GM12875 (cell line): ENCODE data around the gene BMF.
"Not testable (repeated sequence)": the region's sequence is repeated elsewhere in the genome, so short reads cannot be mapped to it uniquely, and the experiment has no call there.

Source experiments
- H3K4me3 ChIP-seq: one replicate; pipeline ENCODE4 v1.5.1; 2011; ENCODE audit warnings: low read depth, low read length, control low read depth
- CTCF ChIP-seq: IDR thresholded peaks from 2 replicates; pipeline ENCODE4 v1.5.1; 2011; ENCODE audit warnings: low read depth, mild to moderate bottlenecking, control low read depth, inconsistent platforms, low read length, moderate library complexity, borderline replicate concordance; ENCODE audit not compliant: insufficient read depth

Gene BMF

DNA sequence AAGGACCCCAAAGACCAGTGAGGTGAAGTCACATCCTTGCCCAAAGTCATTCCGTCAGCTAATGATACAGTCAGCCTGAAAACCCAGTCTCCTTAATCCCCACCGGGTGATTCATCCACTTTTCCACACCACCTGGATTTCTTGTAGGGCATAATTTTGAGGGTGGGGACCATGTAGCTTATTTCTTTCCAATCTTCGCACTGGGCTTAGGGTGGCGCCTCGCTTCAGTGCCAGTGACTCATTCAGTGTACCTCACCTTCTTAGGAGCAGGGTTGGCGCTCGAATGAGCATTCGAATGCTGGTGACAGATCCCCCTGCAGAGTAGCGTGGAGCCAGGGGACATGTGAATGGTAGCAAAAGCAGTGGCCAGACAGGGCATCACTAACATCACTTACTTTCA, 24.0 kb downstream of the BMF start:
- no peak for TF ChIP-seq CTCF
- H3K4me3 ChIP-seq = no peak overlapping the region

DNA sequence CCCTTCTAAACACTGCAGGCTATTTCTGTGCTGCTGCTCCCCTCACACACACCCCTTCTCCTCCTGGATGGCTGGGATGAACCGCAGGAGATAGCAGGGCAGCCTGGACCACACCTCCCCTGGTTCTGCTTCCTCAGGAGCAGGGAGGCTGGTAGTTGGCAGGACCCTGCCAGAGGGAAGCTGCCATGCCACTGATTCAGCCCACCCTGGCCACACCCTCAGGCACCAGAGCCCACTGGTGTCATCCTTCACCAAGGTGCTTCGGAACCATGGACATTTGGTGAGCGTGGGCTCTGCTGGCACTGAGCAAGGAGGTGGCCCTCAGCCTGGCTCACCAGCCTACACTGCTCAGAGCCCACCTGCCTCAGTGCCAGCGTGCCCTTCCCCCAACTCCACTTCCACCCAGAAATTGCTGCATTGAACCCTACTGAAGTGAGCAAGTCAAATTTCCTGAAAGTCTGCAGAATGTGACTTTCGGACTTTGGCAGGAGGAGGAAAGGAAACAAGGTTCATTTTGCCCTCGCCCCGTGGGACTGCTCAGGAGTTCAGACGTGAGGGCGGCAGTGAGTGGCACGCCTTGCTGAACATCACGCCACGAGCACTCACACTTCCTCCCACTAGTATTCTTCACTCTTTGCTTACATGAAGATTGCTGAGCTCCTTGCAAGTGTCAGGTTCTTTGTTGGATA, 26.3 kb downstream of the BMF start:
- H3K4me3 ChIP-seq = no peak overlapping the region
- TF ChIP-seq CTCF = no peak

GRCh38 chr15:40081691-40082194, 26.9 kb downstream of the BMF start:
- TF ChIP-seq CTCF = no peak
- no peak overlapping the region for H3K4me3 ChIP-seq

DNA sequence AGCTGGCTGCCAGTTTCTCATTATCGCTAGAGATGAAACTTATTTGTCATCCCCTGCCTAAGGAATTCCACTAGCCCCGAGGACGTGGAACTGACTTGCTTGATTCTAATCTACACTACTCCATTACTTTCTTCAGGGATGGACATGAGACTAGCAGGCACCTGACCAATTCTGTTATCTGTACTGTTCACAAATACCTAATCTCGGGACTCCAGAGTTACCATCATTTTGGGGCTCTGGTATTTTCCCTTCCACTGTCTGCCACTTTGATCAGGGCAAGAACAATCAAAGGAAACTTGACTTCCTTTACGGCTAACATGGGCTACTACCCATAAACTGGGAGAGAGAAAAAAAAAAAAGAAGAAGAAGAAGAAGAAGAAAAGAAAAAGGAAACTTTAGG, 27.8 kb downstream of the BMF start:
- TF ChIP-seq CTCF = no peak
- H3K4me3 ChIP-seq = no peak overlapping the region

- no peak overlapping the region for H3K4me3 ChIP-seq
- TF ChIP-seq CTCF = no peak
These were observed 28.6 kb downstream of the BMF start for GRCh38 chr15:40080104-40080503.

DNA sequence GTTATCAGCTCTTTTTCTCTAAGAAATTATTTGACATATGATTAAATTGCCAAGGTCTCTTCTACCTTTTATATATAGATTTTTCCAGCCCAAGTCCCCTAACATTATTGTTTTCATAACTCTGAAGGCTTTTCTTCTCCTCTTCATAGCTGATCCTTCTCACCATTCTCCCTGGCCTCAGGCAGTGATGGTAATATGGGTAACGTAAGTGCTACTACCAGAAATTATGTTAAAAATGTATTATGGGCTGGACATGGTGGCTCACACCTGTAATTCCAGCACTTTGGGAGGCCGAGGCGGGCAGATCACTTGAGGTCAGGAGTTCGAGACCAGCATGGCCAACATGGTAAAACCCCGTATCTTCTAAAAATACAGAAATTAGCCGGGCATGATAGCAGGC, 29.2 kb downstream of the BMF start:
- TF ChIP-seq CTCF = no peak
- H3K4me3 ChIP-seq = no peak overlapping the region

- no peak overlapping the region for H3K4me3 ChIP-seq
- TF ChIP-seq CTCF = no peak
These were observed 33.2 kb downstream of the BMF start for GRCh38 chr15:40075298-40076044.

DNA sequence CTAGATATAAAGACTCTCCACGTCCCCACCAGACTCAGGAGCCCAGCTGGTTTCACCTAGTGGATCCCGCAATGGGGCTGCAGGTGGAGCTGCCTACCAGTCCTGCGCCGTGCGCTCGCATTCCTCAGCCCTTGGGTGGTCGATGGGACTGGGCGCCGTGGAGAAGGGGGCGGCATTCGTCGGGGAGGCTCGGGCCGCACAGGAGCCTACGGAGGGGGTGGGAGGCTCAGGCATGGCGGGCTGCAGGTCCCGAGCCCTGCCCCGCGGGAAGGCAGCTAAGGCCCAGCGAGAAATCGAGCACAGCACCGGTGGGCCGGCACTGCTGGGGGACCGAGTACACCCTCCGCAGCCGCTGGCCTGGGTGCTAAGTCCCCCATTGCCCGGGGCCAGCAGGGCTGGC, 34.0 kb downstream of the BMF start:
- H3K4me3 ChIP-seq = not testable (repeated sequence)

DNA sequence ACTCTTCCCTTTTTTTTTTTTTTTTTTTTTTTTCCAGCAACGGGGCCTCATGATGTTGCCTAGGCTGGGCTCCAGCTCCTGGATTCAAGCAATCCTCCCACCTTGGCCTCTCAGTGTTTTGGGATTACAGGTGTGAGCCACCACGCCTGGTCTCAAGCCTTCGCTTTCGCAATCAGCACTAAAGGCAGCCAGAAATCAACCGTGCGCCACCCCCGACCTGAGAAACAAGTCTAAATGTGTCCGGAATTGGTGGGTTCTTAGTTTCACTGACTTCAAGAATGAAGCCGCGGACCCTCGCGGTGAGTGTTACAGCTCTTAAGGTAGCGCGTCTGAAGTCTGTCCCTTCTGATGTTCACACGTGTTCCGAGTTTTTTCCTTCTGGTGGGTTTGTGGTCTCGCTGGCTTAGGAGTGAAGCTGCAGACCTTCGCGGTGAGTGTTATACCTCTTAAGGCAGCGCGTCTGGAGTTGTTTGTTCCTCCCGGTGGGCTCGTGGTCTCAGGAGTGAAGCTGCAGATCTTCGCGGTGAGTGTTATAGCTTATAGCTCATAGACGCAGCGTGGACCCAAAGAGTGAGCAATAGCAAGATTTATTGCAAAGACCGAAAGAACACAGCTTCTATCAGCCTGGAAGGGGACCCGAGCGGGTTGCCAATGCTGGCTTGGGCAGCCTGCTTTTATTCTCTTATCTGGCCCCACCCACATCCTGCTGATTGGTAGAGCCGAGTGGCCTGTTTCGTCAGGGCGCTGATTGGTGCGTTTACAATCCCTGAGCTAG, 34.8 kb downstream of the BMF start:
- not testable (repeated sequence) for H3K4me3 ChIP-seq
